ENCODE results near the gene MEGF8.
A peak's percentile ranks its signal among the peaks of the same experiment; 100 is the strongest.

MEGF8 gene

GRCh38 chr19:42423462-42424344 lies 98.3 kb downstream of the MEGF8 start:
- TF ChIP-seq CTCF (conservative IDR thresholded peaks at IDR 0.05; ENCODE audit: low read length): no peak
- peak overlapping the region; percentile 67 for H3K4me3 ChIP-seq (ENCODE audit: low read length)
- peak; percentile 90 for DNase-seq (ENCODE audit: low read depth)

- no peak overlapping the region; the same call in 1 of the 2 replicates for H3K4me3 ChIP-seq (ENCODE audit: low read length)
- no peak for DNase-seq (ENCODE audit: low read depth)
- TF ChIP-seq CTCF (conservative IDR thresholded peaks at IDR 0.05; ENCODE audit: low read length): no peak
Measured at GRCh38 chr19:42424345-42424707, 98.9 kb downstream of the MEGF8 start.

- no peak overlapping the region for H3K4me3 ChIP-seq (ENCODE audit: low read length)
- no peak for DNase-seq (ENCODE audit: low read depth)
- TF ChIP-seq CTCF (conservative IDR thresholded peaks at IDR 0.05; ENCODE audit: low read length): no peak
Measured at GRCh38 chr19:42424712-42425131, 99.3 kb downstream of the MEGF8 start.

- TF ChIP-seq CTCF (conservative IDR thresholded peaks at IDR 0.05; ENCODE audit: low read length): no peak
- DNase-seq (ENCODE audit: low read depth): no peak
- H3K4me3 ChIP-seq (ENCODE audit: low read length): no peak overlapping the region
Measured at GRCh38 chr19:42426643-42427042, 101.2 kb downstream of the MEGF8 start.

- no peak for TF ChIP-seq CTCF (conservative IDR thresholded peaks at IDR 0.05; ENCODE audit: low read length)
- DNase-seq (ENCODE audit: low read depth): peak; percentile 44
- no peak within 1 kb of the TSS for H3K4me3 ChIP-seq (ENCODE audit: low read length)
Measured at GRCh38 chr19:42427313-42427712, 101.9 kb downstream of the MEGF8 start, which contains the start of gene LIPE. Gene LIPE (minus strand): TSS chr19:42427388. CDS start chr19:42427149, 239 bp downstream.

Measured in AG10803 (cell line).